Endothelial cell of hepatic sinusoid (primary cell): ENCODE measurements around the gene FLYWCH2.

ENCODE experiments used
- in situ Hi-C: cut with HindIII; loops from 2 replicates; pipeline ENCODE4 v1.10.0; 2017; ENCODE audit warnings: low sequenced_read_pairs

Gene FLYWCH2, protein sequence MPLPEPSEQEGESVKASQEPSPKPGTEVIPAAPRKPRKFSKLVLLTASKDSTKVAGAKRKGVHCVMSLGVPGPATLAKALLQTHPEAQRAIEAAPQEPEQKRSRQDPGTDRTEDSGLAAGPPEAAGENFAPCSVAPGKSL

DNA sequence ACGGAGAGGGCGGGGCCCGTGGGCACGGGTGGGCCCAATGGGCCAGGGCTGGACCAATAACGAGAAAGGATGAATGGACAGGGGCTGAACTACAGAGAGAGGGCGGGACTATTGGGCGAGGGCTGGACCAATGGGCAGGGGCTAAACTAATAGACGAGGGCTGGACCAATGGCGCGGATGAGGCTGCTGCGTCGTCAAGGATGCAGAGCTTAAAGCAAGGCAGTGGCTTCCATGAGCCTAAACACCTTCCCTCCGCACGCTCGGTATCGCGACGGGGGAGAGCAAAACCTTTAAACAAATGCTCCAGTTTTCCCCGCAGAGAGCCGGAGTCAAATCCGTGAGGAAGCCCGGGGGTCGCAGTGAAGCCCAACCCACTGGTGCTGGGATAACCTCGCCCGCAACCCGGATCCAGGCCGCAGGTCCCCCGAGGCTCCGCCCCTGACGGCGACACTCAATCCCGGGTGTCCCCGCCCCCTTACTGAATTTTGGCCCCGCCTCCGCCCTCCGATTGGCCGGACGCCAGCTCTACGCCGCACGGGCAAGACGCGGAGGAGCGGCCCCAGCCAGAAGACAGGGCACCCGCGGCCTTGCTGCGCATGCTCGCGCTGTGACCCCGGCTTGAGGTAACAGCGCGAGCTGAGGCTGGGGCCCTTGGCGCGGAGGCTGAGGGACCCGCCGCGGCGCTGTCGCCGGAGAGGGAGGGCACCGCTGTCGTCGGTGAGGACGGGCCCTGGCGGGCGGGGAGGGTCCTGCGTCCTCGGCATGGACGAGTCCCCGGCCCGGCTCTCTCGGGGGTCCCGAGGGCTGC, at the start of gene FLYWCH2:
FLYWCH2 (plus strand) TSS at position 566 of the 808 bp plus-strand sequence. CDS start 13,235 bp downstream, outside the sequence.
- in situ Hi-C loops, result no loop called here

DNA sequence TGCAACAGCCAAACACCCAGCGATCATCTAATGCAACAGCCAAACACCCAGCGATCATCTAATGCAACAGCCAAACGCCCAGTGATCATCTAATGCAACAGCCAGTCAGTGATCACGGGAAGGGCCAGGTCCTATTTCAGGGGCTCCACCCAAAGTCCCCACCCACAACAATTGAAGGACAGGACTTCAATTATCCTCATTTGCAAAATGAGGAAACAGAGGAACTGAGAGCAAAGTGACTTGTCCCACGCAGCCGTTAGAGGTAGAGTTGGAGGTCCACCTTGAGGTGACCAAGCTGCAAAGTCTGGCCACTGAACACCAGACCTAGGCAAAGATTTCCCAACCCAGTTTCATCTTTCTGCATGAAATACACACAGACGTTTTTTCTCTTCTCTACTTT, 49.2 kb upstream of the FLYWCH2 start:
- in situ Hi-C loops, result no loop called here

DNA sequence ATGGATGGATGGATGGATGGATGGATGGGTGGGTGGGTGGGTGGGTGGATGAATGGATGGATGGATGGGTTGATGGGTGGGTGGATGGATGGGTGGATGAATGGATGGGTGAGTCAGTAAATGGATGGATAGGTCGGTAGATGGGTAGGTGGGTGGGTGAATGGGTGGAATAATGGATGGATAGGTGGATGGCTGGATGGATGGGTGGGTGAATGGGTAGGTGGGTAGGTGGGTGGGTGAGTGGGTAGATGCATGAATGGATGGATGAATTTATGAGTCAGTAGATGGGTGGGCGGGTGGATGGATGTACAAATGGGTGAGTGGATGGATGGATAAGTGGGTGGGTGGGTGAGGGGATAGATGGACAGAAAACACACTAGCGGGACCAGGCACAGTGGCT, 48.0 kb upstream of the FLYWCH2 start:
- in situ Hi-C loops, result no loop called here

DNA sequence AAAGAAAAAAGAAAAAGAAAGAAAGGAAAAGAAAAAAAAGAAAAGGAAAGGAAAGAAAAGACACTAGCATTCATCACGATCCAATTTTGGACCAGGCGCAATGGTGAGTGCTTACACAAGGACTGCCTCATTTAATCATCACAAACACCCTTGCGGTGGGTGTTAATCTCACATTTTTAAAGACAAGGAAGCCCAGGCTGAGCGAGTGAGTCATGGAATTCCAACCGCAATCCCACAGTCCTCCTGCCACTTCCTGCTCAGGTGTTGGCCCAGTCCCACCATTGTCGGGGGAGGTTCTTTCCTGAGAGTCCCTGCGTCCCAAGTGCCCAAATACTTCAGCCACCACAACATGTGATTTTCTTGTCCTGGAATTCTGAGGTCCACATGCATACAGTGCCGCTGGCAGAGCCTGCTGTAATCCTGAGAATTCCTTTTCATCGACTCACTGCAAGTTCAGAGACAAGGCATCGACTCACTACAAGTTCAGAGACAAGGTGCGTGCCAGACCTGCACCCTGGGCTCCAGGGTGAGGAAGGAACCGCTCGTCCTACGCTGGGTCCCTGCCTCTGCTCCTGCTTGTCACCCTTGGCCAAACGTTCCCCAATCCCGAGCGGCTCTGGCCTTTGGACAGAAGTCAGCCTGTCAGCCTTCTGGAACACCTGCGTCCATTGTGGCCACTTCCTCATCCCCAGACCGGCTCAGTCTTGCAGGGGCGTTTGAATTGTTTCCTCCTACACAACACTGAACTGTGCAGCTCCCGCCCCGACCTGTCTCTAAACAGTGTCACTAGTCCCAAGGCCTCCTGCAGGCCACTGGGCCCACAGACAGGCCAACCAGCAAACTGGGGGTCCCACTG, 47.1 kb upstream of the FLYWCH2 start:
- in situ Hi-C loops, result no loop called here

DNA sequence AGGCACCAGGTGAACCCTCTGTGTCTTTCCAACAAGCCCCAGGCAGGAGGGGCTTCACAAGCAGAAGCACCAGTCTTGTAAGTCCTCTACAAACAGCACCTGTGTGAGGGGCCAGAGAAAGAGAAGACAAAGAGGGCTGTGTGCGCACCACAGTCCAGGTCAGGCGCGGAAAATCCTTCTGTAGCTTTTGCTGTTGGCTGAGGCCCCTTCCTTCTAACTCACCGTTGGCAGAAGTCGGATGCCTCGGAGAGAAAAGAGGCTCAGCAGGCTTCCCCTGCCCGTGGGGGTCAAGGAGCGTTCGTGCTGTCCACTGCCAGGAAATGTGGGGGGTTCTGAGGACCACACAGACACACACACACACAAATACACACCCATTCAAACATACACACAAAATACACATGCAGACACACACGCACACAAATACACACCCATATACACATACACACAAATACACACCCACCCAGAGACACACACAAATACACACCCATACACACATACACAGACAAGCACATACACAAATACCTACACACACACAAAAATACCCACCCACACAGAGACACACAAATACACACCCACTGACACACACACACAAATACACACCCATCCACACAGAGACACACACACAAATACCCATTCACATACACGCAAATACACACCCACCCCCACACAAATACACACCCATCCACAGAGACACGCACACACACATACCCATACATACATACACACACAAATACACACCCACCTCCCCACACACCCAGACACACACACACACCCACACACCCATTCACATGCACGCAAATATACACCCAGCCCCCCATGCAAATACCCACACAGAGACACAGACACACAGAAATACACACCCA, 46.1 kb upstream of the FLYWCH2 start:
- in situ Hi-C loops, result no loop called here

DNA sequence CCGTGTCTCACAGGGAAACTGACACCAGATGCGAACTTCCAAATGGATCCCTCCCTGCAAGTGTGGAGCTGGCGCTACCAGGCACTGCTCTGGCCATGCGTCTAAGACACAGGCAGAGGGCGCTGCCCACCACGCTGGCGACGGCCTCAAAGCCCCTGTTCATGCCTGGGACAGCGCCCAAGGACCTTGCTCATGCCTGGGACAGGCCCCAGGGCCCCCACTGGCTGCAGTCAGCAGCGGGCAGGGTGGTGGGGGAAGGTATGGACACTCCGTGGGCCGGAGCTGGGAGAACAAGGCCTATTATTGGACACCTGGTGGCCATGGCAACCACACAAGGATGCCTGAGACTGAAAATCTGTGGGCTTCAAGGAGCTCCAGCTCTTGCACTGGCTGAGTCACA, 44.1 kb upstream of the FLYWCH2 start:
- in situ Hi-C loops, result no loop called here

DNA sequence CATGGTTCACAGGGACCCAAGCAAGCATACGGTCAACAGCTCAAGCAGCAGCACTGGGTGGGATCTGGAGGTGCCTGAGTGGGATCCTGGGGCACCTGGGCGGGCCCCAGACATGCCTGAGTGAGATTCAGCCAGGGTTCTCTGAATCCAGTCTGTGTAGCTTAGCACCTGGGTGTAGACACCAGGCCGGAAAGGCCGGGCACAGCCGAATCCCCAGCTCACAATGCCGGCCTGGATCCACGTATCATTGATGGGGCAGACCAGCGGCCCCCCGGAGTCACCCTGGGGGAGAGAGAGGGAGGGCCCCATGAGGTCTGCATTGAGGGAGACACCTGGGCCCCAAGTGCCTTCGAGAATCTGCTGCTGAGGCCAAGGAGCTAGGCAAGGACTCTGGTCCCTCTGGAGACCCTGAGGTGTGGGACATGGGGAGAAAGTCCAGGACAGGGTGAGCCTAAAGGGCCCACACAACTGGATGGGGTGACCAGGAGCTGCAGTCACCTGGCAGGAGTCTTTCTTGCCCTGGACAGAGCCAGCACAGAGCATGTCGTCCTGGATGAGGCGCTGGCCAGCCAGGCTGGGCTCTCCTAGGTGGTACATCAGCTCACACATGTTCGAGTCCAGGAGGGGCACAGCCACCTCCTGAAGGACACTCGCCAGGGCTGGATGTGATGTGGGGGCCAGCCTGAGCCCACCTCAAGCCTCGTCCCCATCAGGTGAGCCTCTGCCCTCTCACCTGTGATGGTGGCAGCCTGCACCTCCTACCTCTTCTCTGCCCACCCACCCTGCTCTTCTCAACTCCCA, 43.2 kb upstream of the FLYWCH2 start:
- in situ Hi-C loops, result no loop called here

DNA sequence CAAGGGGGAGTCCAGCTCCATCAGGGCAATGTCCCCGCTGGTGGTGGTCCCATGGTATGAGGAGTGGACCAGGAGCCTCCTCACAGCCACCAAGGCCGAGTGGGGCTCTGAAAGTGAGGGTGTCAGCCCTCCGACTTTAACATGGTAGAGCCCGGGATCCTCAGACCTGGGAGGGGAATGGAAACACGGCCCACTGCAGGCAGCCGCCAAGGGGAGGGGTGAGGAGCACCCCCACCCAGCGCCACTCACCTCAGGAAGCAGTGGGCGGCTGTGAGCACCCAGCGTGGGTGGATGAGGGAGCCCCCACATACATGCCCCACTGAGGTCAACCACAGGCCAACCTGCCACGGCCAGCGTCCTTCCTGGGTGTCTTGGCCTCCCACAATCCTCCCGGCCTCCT, 42.1 kb upstream of the FLYWCH2 start:
- in situ Hi-C loops, result no loop called here

DNA sequence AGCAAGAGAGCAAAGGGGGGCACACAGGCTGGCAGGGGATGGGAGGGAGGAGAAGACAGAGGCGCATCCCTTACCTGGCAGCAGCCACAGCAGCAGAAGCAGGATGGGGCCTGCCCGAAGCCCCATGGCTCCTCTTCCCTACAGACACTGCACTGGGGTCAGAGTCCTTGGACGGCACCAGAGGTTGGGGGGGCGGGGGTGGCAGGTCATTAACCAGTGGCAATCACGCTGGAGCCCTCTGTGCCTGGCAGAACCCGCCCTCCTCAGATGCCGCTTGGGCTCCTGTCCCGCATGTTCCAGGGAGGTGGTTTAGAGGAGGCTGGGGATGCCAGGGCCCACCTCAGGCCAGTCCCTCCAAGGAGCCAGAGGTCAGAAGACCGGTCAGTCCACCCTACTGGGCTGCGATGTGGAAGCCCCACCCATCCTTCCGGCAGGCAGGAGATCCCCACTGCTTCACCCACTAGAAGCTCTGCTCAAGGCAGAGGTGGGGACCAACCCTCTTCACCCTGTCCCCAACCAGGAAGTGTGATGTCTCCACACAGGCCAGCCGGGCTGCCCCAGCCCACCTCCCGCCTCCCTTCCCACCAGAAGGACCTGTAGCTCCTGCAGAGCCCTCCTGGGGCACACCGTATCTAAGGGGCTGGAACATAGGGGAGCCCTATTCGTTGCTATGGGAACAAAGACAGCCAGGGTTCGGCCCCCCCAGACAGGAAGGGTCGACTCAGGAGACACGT, 41.2 kb upstream of the FLYWCH2 start:
- in situ Hi-C loops, result no loop called here

DNA sequence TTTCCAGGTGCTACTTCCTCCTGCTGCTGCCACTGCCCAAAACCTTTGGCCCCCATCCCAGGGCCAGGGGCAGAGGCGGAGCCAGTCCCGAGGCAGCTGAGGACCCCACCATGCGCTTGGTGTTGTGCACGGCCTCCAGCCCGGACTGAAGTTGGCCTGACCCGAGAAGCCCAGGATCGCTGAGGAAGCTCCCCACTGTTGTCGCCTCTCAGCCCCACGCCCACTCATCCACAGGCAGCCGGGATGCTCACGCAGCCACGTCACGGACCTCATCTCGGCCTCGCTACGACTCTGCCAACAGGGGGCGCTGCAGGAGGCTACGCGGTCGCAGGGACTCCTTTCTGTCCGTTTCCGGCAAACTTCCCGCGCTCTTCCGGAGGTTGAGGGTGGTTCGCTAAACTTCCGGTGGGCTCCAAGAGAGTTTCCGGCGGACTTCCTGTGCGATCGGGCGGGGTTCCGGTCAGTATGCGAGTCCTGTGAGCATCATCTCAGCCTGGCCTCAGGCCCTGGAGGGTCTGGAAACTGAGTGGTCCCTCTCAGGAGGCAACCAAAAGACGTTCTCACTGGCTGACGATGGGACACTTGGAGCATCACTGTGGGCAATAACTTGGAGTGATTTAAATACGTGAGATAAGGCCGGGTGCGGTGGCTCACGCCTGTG, 40.5 kb upstream of the FLYWCH2 start:
- in situ Hi-C loops, result no loop called here

DNA sequence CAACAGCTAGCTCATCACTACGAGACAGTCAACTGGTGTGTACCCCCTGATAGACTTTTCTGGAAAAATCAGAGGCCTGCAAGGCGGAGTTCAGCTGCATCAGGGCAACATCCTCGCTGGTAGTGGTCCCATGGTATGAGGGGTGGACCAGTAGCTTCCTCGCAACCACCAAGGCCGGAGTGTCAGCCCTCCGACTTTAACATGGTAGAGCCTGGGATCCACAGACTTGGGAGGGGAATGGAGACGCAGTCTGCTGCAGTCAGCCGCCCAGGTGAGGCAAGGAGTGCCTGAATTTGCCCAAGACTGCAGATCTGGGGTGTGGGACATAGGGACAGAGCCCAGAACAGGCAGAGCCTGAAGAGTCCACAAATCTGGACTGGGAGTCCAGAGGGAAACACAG, 39.5 kb upstream of the FLYWCH2 start:
- in situ Hi-C loops, result no loop called here

DNA sequence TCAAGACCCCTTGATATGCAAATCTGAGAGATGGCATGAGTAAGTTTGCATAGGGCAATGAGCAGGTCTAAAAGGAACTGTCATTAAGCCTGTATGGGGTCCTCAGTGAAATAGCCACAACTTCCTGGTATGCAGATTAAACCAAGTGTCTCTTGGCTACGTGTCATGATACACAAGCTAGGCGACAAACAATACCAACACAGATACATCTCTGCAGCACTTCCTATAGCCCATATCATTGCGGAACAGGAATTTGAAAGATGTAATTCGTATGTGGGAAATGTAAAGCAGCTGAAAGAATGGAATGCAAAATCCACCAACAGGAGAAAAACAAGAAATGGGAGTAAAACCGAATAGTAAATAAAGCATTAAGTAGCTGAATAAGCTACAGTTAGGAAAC, 37.9 kb upstream of the FLYWCH2 start:
- in situ Hi-C loops, result no loop called here

DNA sequence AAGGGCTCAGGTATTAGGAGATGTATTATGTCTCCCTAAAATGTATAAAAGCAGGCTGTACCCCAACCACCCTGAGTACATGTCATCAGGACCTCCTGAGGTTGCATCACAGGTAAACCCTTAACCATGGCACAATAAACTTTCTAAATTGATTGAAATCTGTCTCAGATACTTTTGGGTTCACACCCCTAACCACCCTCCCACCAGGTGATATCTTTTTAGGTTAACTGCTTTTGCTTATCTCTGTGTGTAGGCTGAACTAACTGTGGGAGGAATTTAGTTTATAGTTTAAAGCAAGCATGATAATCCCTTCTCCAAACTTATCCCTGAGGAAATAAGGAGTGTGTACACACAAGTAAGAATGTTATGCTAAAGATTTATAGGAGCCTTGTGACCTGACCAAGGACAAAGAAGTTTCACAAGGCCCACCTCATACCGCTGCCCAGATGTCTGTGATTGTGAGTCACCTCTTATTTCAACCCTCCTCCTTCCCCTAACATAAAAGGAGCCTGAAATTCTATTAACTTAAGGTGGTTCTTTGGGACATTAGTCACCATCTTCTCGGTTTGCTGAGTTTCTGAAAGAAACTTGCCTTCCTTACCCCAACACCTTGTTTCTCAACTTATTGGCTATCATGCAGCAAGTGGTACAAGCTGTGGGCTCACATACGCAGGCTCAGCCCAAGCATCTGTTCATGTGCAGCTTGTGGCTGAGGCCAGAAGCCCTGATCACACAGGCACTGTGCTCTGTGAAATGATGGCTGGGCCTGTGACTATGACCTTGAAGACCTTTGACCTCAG, 36.3 kb upstream of the FLYWCH2 start:
- in situ Hi-C loops, result no loop called here

DNA sequence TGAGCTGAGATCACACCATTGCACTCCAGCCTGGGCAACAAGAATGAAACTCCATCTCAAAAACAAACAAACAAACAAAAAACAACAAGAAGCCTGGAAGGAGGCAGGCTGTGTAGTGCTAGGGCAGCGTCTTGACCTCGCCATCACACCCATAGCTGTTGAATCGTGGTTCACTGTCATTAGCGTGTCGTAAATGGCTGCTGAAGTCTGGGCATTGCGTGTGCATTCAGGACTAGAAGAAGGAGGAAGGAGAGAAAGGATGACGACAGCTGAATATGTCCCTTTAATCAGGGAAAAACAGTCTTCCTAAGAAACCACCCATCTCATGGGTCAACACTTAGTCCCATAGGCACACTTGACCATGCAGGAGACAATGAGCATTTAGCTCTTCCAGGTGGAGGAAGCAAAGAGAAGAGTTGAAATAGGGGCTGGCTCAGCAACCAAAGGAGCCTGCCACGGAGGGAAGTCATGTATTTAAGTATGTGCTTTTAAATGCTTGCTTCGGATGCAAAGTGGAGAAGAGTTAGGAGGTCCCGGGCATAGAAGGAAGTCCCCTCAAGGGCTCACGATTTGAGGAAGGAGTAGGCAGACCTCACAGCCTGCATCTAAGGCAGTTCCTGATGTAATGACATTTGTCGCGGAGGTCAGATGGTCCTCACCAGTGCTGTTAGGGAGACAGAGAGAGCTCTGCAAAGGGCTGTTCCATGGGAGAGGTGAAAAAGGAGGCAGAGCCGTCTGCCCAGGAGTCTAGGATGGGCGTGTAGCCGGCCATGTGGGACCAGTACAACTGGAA, 33.9 kb upstream of the FLYWCH2 start:
- in situ Hi-C loops, result no loop called here

DNA sequence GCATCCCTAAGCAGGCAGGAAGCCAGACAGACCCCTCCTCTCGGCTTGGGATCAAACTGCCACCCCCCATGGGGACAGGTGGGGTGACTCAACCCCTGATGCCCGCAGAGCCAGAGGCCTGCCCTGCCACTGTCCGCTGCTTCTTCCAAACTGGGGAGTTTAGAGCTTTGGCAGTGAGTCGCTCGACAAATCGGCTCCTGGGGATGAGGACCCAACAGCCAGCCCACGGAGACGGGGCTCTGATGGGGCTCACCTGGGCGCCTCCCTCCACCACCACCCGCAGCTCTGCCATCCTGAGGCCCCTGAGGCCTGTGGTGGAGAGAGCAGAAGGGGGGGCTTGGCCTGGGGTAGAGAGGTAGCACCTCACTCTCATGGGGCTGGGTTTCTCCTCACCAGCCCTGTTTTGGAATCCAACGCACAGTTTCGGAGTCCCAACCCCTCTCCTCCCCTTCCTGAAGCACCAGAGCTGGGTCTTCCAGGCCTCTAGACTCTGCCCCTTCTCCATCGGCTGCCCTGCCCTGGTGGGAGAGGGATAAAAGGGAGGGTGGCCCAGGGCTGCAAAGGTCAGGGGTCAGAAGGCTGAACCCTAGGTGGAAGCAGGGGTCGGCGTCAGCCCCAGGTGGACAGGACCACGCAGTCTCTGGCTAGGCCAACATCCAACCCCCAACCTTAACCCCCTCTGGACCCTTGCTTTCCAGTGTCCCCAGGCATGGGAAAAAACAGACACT, 30.8 kb upstream of the FLYWCH2 start:
- in situ Hi-C loops, result no loop called here

DNA sequence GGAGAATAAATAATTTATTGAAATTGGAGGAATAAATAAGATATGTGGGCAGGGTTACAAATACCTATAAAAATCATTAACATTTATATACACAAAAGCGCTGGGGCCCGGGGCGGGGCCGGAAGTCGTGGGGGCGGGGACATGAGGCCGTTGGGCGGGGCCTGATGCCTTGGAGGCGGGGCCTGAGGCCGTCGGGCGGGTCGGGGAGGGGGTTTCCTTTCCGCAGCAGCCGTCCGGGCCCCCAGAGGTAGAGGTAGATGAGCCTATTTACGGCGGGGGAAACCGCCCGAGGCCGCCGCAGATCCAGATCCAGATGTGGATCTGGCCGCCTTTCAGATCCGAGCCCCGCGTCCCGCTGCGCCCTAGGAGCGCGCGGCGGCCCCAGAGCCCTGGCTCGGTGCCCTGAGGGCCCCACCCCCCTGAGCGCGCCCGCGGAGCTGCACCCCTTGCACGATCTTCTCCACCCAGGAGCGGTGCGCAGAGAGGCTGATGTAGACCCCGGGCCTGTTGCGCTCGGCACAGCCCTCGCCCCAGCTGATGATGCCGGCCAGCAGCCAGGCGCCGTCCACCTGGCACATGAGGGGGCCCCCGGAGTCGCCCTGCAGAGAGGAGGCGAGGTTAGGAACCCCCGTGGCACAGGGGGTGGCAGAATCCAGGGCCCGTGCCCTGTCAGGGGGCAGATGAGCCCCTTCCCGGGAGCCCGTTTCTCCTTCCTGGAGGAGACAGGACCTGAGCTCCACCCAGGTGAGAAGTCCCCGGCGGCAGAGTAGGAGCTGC, 30.1 kb upstream of the FLYWCH2 start:
- in situ Hi-C loops, result no loop called here
